HepG2 (cell line): ENCODE measurements around the gene CTSV. TPM values are rescaled to one million over a fixed set of nuclear protein-coding genes. Genes with fewer than 3 reads are reported as not detected.
"Not testable (repeated sequence)": the region's sequence is repeated elsewhere in the genome, so short reads cannot be mapped to it uniquely, and the experiment has no call there.

Experiments used
- ATAC-seq: fragments of 200-7000 bp; cut with Tn5 transposase; 3 replicates; pipeline ENCODE4 v1.9.1; 2020; ENCODE audit warnings: mild to moderate bottlenecking, moderate library complexity
- BruUV-seq: library from RNA; stranded (reverse); fragments of 400-500 nt; replicated peaks from 2 replicates; lab custom pipeline; 2021; lab: Mats Ljungman, UMichigan
- CTCF ChIA-PET: fragments of 300-600 bp; formaldehyde crosslinking; extraction: SDS; loops from one replicate; lab custom pipeline; 2021; ENCODE audit warnings: low total read pairs, inconsistent platforms, low intra/inter-chr PET ratio; lab: Yijun Ruan, JAX
- POLR2A ChIA-PET: fragments of 350-600 bp; sonication (Branson Sonifier 250); formaldehyde crosslinking; loops from one replicate; lab custom pipeline; 2020; ENCODE audit warnings: antibody characterized with exemption, inconsistent platforms; lab: Yijun Ruan, JAX
- DNase-seq: peaks from one replicate; pipeline ENCODE4 v3.0.0-alpha.2; 2015; ENCODE audit warnings: low spot score
- FAIRE-seq: peaks from 3 replicates; lab custom pipeline; 2011; peaks lifted over from hg19 to GRCh38; lab: Jason Lieb, UNC
- H2AFZ ChIP-seq: one replicate; pipeline ENCODE4 v1.6.1; 2011; ENCODE audit warnings: low read length, inconsistent platforms
- H3K27ac ChIP-seq: fragments of 300-600 bp; 3 replicates; pipeline ENCODE4 v1.8.0; 2011; ENCODE audit warnings: mixed run types, mild to moderate bottlenecking, mixed read lengths, low read length, inconsistent platforms; ENCODE audit not compliant: insufficient read depth; ENCODE audit errors: extremely low read length
- H3K27me3 ChIP-seq, 2 experiments: fragments of 200-600 bp in 1 of 2; 2 replicates in 1 of 2; 3 replicates in 1 of 2; pipeline versions ENCODE4 v1.6.0 to v1.8.0; 2011; ENCODE audit warnings: low read length in 2 of 2, mild to moderate bottlenecking in 2 of 2, moderate library complexity in 2 of 2, inconsistent platforms in 1 of 2; ENCODE audit not compliant: insufficient read depth in 2 of 2, control insufficient read depth in 1 of 2
- H3K36me3 ChIP-seq, 2 experiments: fragments of 200-600 bp in 1 of 2; replicated peaks in 1 of 2; 2 replicates in 1 of 2; 3 replicates in 1 of 2; pipeline versions ENCODE4 v1.5.1 to v1.8.0; 2011; ENCODE audit warnings: low read length in 2 of 2, inconsistent platforms in 1 of 2; ENCODE audit not compliant: insufficient read depth in 2 of 2, control insufficient read depth in 1 of 2
- H3K4me1 ChIP-seq: 2 replicates; pipeline ENCODE4 v1.5.1; 2012; ENCODE audit warnings: low read length, inconsistent platforms; ENCODE audit not compliant: insufficient read depth
- H3K4me2 ChIP-seq: 2 replicates; pipeline ENCODE4 v1.6.0; 2011; ENCODE audit warnings: low read depth, low read length, inconsistent platforms
- H3K4me3 ChIP-seq, 3 experiments: fragments of 200-600 bp in 1 of 3; sonication (generic), shearing (Covaris generic) in 1 of 3; replicated peaks in 1 of 3; 2 replicates each; pipeline ENCODE4 v1.5.1; 2011 to 2016; ENCODE audit warnings: low read length in 3 of 3, inconsistent platforms in 2 of 3, low read depth in 2 of 3, mild to moderate bottlenecking in 2 of 3, control low read depth in 1 of 3, mixed read lengths in 1 of 3; ENCODE audit not compliant: insufficient read depth in 1 of 3
- H3K79me2 ChIP-seq: one replicate; pipeline ENCODE4 v1.6.1; 2011; ENCODE audit warnings: low read length, inconsistent platforms; ENCODE audit not compliant: insufficient read depth
- H3K9ac ChIP-seq: 2 replicates; pipeline ENCODE4 v1.6.0; 2011; ENCODE audit warnings: mild to moderate bottlenecking, low read depth, low read length, inconsistent platforms; ENCODE audit not compliant: insufficient read depth
- H3K9me3 ChIP-seq: 2 replicates; pipeline ENCODE4 v1.5.1; 2012; ENCODE audit warnings: mild to moderate bottlenecking, low read length
- H4K20me1 ChIP-seq: 2 replicates; pipeline ENCODE4 v1.6.0; 2011; ENCODE audit warnings: inconsistent platforms, mild to moderate bottlenecking, low read length, moderate library complexity; ENCODE audit not compliant: insufficient read depth
- CEBPG ChIP-seq: IDR thresholded peaks from 2 replicates; pipeline ENCODE4 v1.6.1; 2016
- WGBS: methylation state at CpG from one replicate; pipeline ENCODE4 v1.1.6; 2017; ENCODE audit warnings: low lambda C conversion rate; 5-methylcytosine and 5-hydroxymethylcytosine counted together
- in situ Hi-C: cut with HindIII; loops from 2 replicates; pipeline ENCODE4 v1.10.0; 2017; ENCODE audit warnings: low pct_unique_long_range_greater_than_20kb; ENCODE audit not compliant: extremely low pct_ligation_motif_present
- intact Hi-C: fragments of 100-400 bp; cut with micrococcal nuclease; formaldehyde crosslinking; loops from one replicate; pipeline ENCODE4 v1.10.0; 2022; ENCODE audit not compliant: unreplicated experiment
- polyA plus RNA-seq, 8 experiments: library from polyadenylated mRNA; depleted of rRNA in 3 of 8; stranded (reverse) in 7 of 8; unstranded in 1 of 8; fragments of >200 nt; fragmentation: Illumina TruSeq in 4 of 8; extraction: Trizol in 4 of 8; gene quantifications; 2 replicates each; pipeline versions ENCODE4 v1.2.1 to v1.2.3, GENCODE V29; 2011 to 2016; ENCODE audit warnings: low read depth in 4 of 8, missing spikeins in 1 of 8, mixed read lengths in 1 of 8; ENCODE audit not compliant: insufficient read depth in 1 of 8
- total RNA-seq, 5 experiments: library from RNA; depleted of rRNA; stranded (reverse); fragments of >200 nt; fragmentation: Illumina TruSeq; extraction: Trizol; gene quantifications; 2 replicates each; pipeline ENCODE4 v1.2.3, GENCODE V29; 2016; ENCODE audit warnings: low read depth in 1 of 5

The CTSV gene
- total and polyA plus RNA-seq, 2 of the 13 experiments (the other 11 are each of a cell fraction or from before 2014, with no cell fraction given): 10.6 to 12.6 TPM

- H2AFZ ChIP-seq, DNase-seq, BruUV-seq, H3K79me2 ChIP-seq, H3K4me1 ChIP-seq, ATAC-seq, H3K27ac ChIP-seq, CTCF ChIA-PET, intact Hi-C loops, H3K4me2 ChIP-seq, in situ Hi-C loops, FAIRE-seq, H3K4me3 ChIP-seq, POLR2A ChIA-PET, H3K9ac ChIP-seq, H3K36me3 ChIP-seq, H3K27me3 ChIP-seq, H4K20me1 ChIP-seq, H3K9me3 ChIP-seq: not testable (repeated sequence)
- WGBS: 100% methylated on average over 2 of the region's 2 CpGs
- TF ChIP-seq CEBPG (CRISPR knock-in tag): 0 out of 2 replicates have a peak, but pooled peaks have one; percentile 17
These were observed 54.1 kb downstream of the CTSV start for GRCh38 chr9:96984887-96985286.

GRCh38 chr9:96984139-96984538, 54.8 kb downstream of the CTSV start:
- POLR2A ChIA-PET, H3K36me3 ChIP-seq, H3K9me3 ChIP-seq, H2AFZ ChIP-seq, H3K27ac ChIP-seq, H3K9ac ChIP-seq, ATAC-seq, FAIRE-seq, intact Hi-C loops, H3K27me3 ChIP-seq, H3K4me3 ChIP-seq, H3K4me2 ChIP-seq, BruUV-seq, DNase-seq, H3K4me1 ChIP-seq, in situ Hi-C loops, H3K79me2 ChIP-seq, CTCF ChIA-PET, H4K20me1 ChIP-seq: not testable (repeated sequence)
- 96% methylated on average over 3 of the region's 3 CpGs for WGBS

- H3K9me3 ChIP-seq, H2AFZ ChIP-seq, intact Hi-C loops, H3K36me3 ChIP-seq, H3K27me3 ChIP-seq, CTCF ChIA-PET, H3K9ac ChIP-seq, H3K79me2 ChIP-seq, ATAC-seq, H3K27ac ChIP-seq, POLR2A ChIA-PET, FAIRE-seq, BruUV-seq, in situ Hi-C loops, H3K4me1 ChIP-seq, H4K20me1 ChIP-seq, DNase-seq, H3K4me2 ChIP-seq, H3K4me3 ChIP-seq: not testable (repeated sequence)
- WGBS: 96% methylated on average over 7 of the region's 7 CpGs
These were observed 55.3 kb downstream of the CTSV start for GRCh38 chr9:96983496-96984122.

Other genes starting within 250 kb of the CTSV start
- 4.7 and 4.9 TPM in 2 replicates for gene ZNF782, start 184.6 kb downstream of the CTSV start, total RNA-seq (2016; rRNA removed; fragmentation: Illumina TruSeq; extraction: Trizol)
- gene ZNF782, start 184.6 kb downstream of the CTSV start, polyA plus RNA-seq (2011; rRNA removed): 1.4 and 1.5 TPM in 2 replicates
- not detected in 2 replicates for gene NUTM2G, start 110.3 kb downstream of the CTSV start, total RNA-seq (2016; rRNA removed; fragmentation: Illumina TruSeq; extraction: Trizol)
- not detected in 2 replicates for gene NUTM2G, start 110.3 kb downstream of the CTSV start, polyA plus RNA-seq (2011; rRNA removed)